Aorta (tissue), 5 donors: ENCODE data around the gene DNAH7. TPM values are rescaled to one million over a fixed set of nuclear protein-coding genes. Genes with fewer than 3 reads are reported as not detected.
"Not testable (repeated sequence)": the region's sequence is repeated elsewhere in the genome, so short reads cannot be mapped to it uniquely, and the experiment has no call there.

Experiments used
- ATAC-seq: fragments of 200-7000 bp; cut with Tn5 transposase; one replicate; pipeline ENCODE4 v1.9.1; 2022; ENCODE audit warnings: moderate library complexity; ENCODE audit not compliant: low FRiP score
- DNase-seq, 2 donors: peaks; one replicate each; pipeline ENCODE4 v3.0.0-alpha.2; 2020
- H3K27ac ChIP-seq, 2 donors: one replicate each; pipeline ENCODE4 v1.5.1; 2013; ENCODE audit warnings: low read length in 2 of 2, mild to moderate bottlenecking in 2 of 2, moderate library complexity in 2 of 2, control low read depth in 1 of 2, inconsistent platforms in 1 of 2, low read depth in 1 of 2
- H3K27me3 ChIP-seq, 2 donors: one replicate each; pipeline ENCODE4 v1.6.1; 2013; ENCODE audit warnings: control low read depth in 1 of 2, low read length in 1 of 2, mild to moderate bottlenecking in 1 of 2, moderate library complexity in 1 of 2; ENCODE audit not compliant: insufficient read depth in 2 of 2, control insufficient read depth in 1 of 2
- H3K36me3 ChIP-seq, 2 donors: one replicate each; pipeline ENCODE4 v1.6.1; 2013; ENCODE audit warnings: control low read depth in 1 of 2, low read length in 1 of 2, mild to moderate bottlenecking in 1 of 2; ENCODE audit not compliant: insufficient read depth in 2 of 2, control insufficient read depth in 1 of 2
- H3K4me1 ChIP-seq, 2 donors: one replicate each; pipeline ENCODE4 v1.6.1; 2013; ENCODE audit warnings: low read length in 2 of 2, control low read depth in 1 of 2, mild to moderate bottlenecking in 1 of 2, moderate library complexity in 1 of 2; ENCODE audit not compliant: insufficient read depth in 2 of 2, control insufficient read depth in 1 of 2
- H3K4me3 ChIP-seq, 2 donors: one replicate each; pipeline ENCODE4 v1.5.1; 2013; ENCODE audit warnings: low read length in 2 of 2, control low read depth in 1 of 2, mild to moderate bottlenecking in 1 of 2
- H3K9me3 ChIP-seq: one replicate; pipeline ENCODE4 v1.6.1; 2013; ENCODE audit warnings: mild to moderate bottlenecking, low read length; ENCODE audit not compliant: control insufficient read depth
- WGBS, 2 donors: extraction: QIAGEN DNeasy Blood & Tissue Kit; methylation state at CpG; one replicate each; pipeline ENCODE4 v1.1.7; 2013; 5-methylcytosine and 5-hydroxymethylcytosine counted together
- intact Hi-C, 2 donors: fragments of 100-400 bp; cut with DNase I; formaldehyde crosslinking; loops; one replicate each; pipeline versions ENCODE4 v1.14.2 to v1.15.0; 2022
- polyA plus RNA-seq, 2 donors: library from polyadenylated mRNA; stranded (reverse); fragments of 200-250 nt; gene quantifications; one replicate each; pipeline ENCODE4 v1.2.3, GENCODE V29; 2013
- total RNA-seq, 2 donors: library from RNA; stranded (reverse); fragmentation: NEBNext Ultra II Directional; extraction: Animal tissue kit (Norgen Biotek cat#: 25700); gene quantifications; one replicate each; pipeline ENCODE4 v1.2.1, GENCODE V29; 2021
- donor health status: healthy with polysubstance abuse.
- donor health status: Bipolar disorder and iron deficiency.
- donor health status: DM: no; HTN: no; CAD: no.
- donor health status: DM: no; HTN: no; CAD: no.
- donor health status: DM: yes; HTN: yes; CAD: no.

Gene DNAH7
- total and polyA plus RNA-seq, 4 donors: 0.71 to 2.7 (median 1.5) TPM

DNA sequence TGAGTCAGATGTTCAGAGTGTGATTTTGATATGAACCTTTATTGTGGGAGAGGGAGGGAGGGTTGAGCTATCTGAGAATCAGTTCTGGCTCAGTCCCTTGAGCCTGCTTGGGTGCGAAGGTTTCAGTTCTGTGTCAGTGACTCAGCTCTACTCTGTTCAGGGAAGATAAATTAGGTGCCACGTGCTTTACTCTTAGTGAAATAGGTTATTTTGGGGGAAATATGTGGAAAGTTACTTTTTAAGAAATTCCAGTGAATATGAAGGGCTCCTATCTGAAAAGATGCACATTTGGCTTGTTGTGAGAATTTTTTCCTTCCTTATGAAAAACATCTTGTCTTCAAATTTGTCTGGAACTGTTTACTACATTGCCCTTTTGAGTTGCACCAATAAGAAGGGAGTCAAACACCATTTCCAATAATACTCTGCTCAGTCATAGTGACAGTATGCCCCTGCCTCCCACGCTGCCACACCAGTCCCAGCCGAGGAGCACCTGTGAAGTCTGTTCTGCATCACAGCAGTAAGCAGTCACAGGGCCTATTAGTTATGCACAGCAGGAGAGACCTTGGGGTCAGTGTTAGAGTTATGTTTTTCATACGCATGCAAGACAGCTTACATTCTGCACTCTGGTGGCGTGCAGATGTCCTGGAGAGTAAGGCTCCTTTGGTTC is 32.8 kb upstream of the DNAH7 start:
- DNase-seq (no peak), ATAC-seq (no peak)
- Histone ChIP-seq H3K4me3 (no peak overlapping the region), H3K4me1 (no peaks in the 10 kb centered on the region), H3K9me3 (no peaks in the 10 kb centered on the region), H3K27me3 (no peaks in the 10 kb centered on the region), H3K27ac (no peak overlapping the region), H3K36me3 (no peaks in the 10 kb centered on the region)
- WGBS, 2 donors: 48 to 49% methylated on average over 6 of the region's 6 CpGs
- intact Hi-C loops: no loop called here

DNA sequence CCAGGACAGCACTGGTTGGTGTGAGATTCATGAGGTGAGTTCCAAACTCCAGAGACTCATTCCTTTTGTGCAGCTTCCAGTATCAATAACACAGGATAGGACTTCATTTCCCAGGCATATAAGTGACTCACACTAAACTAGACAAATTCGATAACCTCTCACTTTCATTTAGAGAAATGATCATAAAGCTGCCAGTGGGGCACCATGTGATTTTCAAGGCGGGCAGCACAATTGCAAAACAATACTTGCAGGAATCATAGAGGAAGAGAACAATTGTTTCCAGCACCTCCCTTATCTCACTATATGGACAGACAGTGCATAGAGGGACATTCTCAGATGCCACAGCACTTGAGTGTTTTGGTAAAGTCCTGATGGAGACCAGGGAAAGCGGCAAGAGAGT is 31.3 kb upstream of the DNAH7 start:
- intact Hi-C loops: no loop called here
- no peaks in the 10 kb centered on the region for H3K36me3 ChIP-seq
- 87 to 88% methylated on average over 3 of the region's 3 CpGs for WGBS, 2 donors
- H3K4me1 ChIP-seq: no peaks in the 10 kb centered on the region
- no peak overlapping the region for H3K4me3 ChIP-seq
- DNase-seq (no peak), ATAC-seq (no peak)
- H3K27me3 ChIP-seq: no peaks in the 10 kb centered on the region
- H3K9me3 ChIP-seq: no peaks in the 10 kb centered on the region
- H3K27ac ChIP-seq: no peak overlapping the region

DNA sequence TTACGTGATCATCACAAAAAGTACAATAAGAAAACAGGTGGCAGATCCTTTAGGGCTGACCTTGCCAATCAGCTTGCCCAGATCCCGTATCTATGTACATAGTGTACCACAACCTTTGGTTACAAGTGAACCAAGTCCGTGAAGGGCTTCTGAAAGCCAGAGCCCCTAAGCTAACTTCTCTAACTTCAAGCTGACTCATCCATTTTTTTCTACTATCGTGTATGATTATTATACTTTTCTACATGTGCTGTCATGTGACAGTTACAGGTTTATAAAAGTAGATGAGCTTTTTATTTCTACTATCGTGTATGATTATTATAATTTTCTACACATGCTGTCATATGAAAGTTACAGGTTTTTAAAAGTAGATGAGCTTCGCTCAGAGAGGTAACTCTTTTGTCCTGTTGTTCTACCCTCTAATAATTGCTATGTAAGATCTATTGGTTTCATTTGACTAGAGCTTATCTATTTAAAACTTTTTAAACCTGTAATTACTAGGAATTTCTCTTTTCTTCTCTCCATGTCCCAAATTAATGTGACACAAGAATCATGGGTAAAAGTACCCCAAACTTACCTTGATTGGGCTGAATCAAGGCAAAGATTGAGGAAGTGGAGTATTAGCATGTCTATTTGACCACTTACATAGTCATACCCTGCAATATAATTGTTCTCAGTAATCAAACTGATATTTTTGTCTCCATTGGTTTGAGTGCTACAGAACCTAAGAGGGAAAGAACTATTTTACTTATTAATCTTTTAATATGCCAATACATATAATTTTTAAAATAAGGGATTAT is 29.4 kb upstream of the DNAH7 start:
- DNase-seq (no peak), ATAC-seq (no peak)
- H3K36me3 ChIP-seq: no peaks in the 10 kb centered on the region
- H3K4me3 ChIP-seq: no peak overlapping the region
- WGBS, 2 donors: 91 to 94% methylated on average over 6 of the region's 6 CpGs
- no peak overlapping the region for H3K27ac ChIP-seq
- no peaks in the 10 kb centered on the region for H3K4me1 ChIP-seq
- no peaks in the 10 kb centered on the region for H3K9me3 ChIP-seq
- intact Hi-C loops: no loop called here
- H3K27me3 ChIP-seq: no peaks in the 10 kb centered on the region

DNA sequence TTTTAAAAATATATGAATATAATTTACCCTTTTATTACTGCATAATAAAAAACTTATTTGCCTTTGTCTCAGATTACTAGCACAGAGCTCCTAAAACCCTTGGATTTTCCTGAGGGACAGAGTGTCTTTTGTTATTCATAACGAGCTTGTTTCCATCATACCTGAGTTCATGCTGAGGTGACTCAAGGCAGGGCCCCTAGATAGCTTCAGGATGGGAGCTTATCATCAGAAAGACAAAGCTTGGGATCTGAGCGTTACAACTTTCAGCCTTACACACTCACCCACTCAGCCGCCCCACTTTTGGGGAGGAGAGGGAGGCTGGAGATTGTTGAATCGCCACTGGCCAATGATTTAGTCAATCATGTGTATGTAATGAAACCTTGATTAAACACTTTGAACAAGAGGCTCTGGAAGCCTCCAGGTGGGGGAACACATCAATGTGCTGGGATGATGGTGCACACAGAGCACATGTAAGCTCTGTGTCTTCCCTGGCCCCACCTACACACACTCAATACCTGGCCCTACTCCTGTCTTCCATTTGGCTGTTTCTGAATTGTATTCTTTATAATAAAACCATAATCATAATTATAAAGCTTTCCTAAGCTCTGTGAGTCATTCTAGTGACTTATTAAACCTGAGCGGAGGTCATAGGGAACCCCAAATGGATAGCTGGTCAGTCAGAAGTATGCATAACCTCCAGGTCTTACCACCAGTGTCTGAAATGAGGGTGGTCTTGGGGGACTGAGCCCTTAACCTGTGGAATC is 28.5 kb upstream of the DNAH7 start:
- H3K27me3 ChIP-seq: no peaks in the 10 kb centered on the region
- H3K27ac ChIP-seq: no peak overlapping the region
- H3K9me3 ChIP-seq: no peaks in the 10 kb centered on the region
- WGBS, 2 donors: 63 to 71% methylated on average over 5 of the region's 5 CpGs
- no peak overlapping the region for H3K4me3 ChIP-seq
- no peak for DNase-seq
- no peaks in the 10 kb centered on the region for H3K4me1 ChIP-seq
- no peaks in the 10 kb centered on the region for H3K36me3 ChIP-seq
- no peak for ATAC-seq
- intact Hi-C loops: no loop called here

DNA sequence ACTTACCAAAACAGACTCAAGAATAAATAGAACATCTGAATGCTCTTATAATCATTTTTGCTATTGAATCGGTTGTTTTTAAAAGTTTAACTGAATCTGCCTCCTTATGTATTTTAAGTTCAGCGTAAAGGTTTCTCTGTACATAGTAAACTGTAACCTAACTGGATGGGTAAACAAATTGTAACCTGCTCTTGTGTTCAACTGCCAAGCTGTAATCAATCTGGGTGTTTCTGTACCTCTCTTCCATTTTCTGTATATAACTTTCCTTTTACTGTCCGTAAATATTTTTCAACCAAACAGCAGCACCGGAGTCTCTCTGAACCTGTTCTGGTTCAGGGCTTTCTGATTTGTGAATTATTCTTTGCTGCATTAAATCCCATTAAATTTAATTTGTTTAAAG is 27.6 kb upstream of the DNAH7 start:
- Histone ChIP-seq H3K27me3 (no peaks in the 10 kb centered on the region), H3K36me3 (no peaks in the 10 kb centered on the region), H3K4me3 (no peak overlapping the region), H3K27ac (no peak overlapping the region), H3K4me1 (no peaks in the 10 kb centered on the region), H3K9me3 (no peaks in the 10 kb centered on the region)
- intact Hi-C loops: no loop called here
- DNase-seq (no peak), ATAC-seq (no peak)
- WGBS, 2 donors: 84 to 89% methylated on average over 4 of the region's 4 CpGs

DNA sequence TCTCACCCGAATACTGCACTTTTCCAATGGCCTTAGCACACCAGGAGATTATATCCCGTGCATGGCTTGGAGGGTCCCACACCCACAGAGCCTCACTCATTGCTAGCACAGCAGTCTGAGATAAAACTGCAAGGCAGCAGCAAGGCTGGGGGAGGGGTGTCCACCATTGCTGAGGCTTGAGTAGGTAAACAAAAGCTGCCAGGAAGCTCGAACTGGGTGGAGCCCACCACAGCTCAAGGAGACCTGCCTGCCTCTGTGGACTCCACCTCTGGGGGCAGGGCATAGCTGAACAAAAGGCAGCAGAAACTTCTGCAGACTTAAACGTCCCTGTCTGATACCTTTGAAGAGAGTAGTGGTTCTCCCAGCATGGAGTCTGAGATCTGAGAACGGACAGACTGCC is 20.8 kb upstream of the DNAH7 start:
- DNase-seq, H3K27me3 ChIP-seq, H3K4me1 ChIP-seq: not testable (repeated sequence)

DNA sequence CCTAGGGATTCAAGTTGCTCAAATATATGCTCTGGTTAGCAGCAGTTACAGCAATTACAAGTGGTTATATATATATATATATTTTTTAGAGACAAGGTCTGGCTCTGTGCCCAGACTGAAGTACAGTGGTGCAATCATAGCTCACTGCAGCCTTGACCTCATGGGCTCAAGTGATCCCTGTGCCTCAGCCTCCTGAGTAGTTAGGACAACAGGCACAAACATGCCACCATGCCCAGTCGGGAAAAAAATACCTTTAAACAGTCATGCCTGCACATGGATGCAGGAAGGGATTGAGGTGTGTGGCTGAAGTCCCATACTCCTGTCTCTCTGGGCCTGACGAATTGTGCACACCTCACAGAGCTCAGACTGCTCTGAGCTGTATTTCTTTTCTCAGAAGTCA is 19.6 kb upstream of the DNAH7 start:
- 68% methylated on average over 2 of the region's 2 CpGs for WGBS, 2 donors
- intact Hi-C loops: no loop called here
- no peak for ATAC-seq
- Histone ChIP-seq H3K27ac (no peak overlapping the region), H3K4me3 (no peak overlapping the region), H3K9me3 (no peaks in the 10 kb centered on the region), H3K27me3 (no peaks in the 10 kb centered on the region), H3K4me1 (no peaks in the 10 kb centered on the region), H3K36me3 (no peaks in the 10 kb centered on the region)
- no peak for DNase-seq

More for the DNA sequence above, 20.8 kb upstream of the DNAH7 start:
- intact Hi-C loops, H3K27ac ChIP-seq, H3K9me3 ChIP-seq, H3K4me3 ChIP-seq, ATAC-seq, H3K36me3 ChIP-seq: not testable (repeated sequence)
- 87 to 89% methylated on average over 5 of the region's 5 CpGs for WGBS, 2 donors

DNA sequence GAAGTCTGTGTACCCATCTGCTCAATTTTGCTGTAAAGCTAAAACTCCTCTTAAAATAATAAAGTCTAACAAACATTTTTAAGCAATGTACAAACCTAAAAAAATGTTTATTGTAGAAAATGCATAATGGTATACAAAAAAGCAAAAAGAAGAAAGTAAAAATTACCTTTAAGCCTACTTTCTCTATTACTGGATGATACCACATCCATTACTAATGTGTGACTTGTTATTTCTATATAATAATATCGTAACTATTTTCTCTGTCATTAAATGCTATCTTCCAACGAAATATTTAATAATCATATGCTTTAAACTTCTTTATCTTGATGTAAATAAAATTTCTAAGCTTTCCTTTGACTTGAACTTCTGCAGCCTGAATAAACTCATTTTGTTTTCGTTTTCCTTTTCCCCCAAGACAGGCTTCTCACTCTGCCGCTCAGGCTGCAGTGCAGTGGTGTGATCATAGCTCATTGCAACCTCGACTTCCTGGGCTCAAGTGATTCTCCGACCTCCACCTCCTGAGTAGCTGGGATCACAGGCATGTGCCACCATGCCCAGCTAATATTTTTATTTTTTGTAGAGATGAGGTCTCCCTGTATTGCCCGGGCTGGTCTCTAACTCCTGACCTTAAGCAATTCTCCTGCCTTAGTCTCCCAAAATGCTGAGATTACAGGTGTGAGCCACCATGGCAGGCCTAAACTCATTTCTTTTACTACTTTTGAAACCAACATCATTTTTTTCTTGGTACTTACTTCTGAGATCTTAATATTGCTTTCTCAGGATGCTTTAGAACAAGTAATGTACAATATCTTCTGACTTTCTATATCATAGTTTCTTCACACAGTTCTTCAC is 18.1 kb upstream of the DNAH7 start:
- DNase-seq (no peak), ATAC-seq (no peak)
- Histone ChIP-seq H3K27me3 (no peaks in the 10 kb centered on the region), H3K36me3 (no peaks in the 10 kb centered on the region), H3K27ac (no peak overlapping the region), H3K9me3 (no peaks in the 10 kb centered on the region), H3K4me1 (no peaks in the 10 kb centered on the region), H3K4me3 (no peak overlapping the region)
- intact Hi-C loops: no loop called here
- 77 to 78% methylated on average over 7 of the region's 7 CpGs for WGBS, 2 donors
